ENCODE data around the gene SLC39A9. TPM values are rescaled to one million over a fixed set of nuclear protein-coding genes. Genes with fewer than 3 reads are reported as not detected.

SLC39A9 gene
- total RNA-seq, 1 donor from 2014 or later, result 51.6 TPM

- Mint-ChIP-seq H3K27ac (peak overlapping the region; percentile 23), H3K36me3 (ENCODE audit: low read depth) (peaks cover 5% of the 10 kb centered on the region), H3K27me3 (ENCODE audit: insufficient read depth) (peaks cover 2% of the 10 kb centered on the region), H3K4me1 (ENCODE audit: low read depth) (peaks cover 43% of the 10 kb centered on the region), H3K9me3 (no peaks in the 10 kb centered on the region), H3K4me3 (no peak overlapping the region)
- intact Hi-C loops (cut with micrococcal nuclease), result no loop called here
- DNase-seq (ENCODE audit: low spot score), result no peak
Observed at GRCh38 chr14:69358233-69358963, 40.1 kb upstream of the SLC39A9 start.

GRCh38 chr14:69358966-69359365, 39.5 kb upstream of the SLC39A9 start:
- intact Hi-C loops (cut with micrococcal nuclease), result no loop called here
- H3K9me3 Mint-ChIP-seq, result no peaks in the 10 kb centered on the region
- no peak overlapping the region for H3K4me3 Mint-ChIP-seq
- H3K27me3 Mint-ChIP-seq (ENCODE audit: insufficient read depth), result peaks cover 2% of the 10 kb centered on the region
- DNase-seq (ENCODE audit: low spot score), result no peak
- peaks cover 38% of the 10 kb centered on the region for H3K4me1 Mint-ChIP-seq (ENCODE audit: low read depth)
- H3K27ac Mint-ChIP-seq, result peak overlapping the region; percentile 14
- H3K36me3 Mint-ChIP-seq (ENCODE audit: low read depth), result peaks cover 2% of the 10 kb centered on the region

GRCh38 chr14:69360438-69361108, 37.9 kb upstream of the SLC39A9 start:
- DNase-seq (ENCODE audit: low spot score), result no peak
- intact Hi-C loops (cut with micrococcal nuclease), result no loop called here
- Mint-ChIP-seq H3K4me1 (ENCODE audit: low read depth) (peaks cover 22% of the 10 kb centered on the region), H3K27me3 (ENCODE audit: insufficient read depth) (peaks cover 2% of the 10 kb centered on the region), H3K27ac (no peak overlapping the region), H3K36me3 (ENCODE audit: low read depth) (peaks cover 2% of the 10 kb centered on the region), H3K4me3 (no peak overlapping the region), H3K9me3 (no peaks in the 10 kb centered on the region)

- peaks cover 15% of the 10 kb centered on the region for H3K4me1 Mint-ChIP-seq (ENCODE audit: low read depth)
- DNase-seq (ENCODE audit: low spot score), result no peak
- peaks cover 2% of the 10 kb centered on the region for H3K27me3 Mint-ChIP-seq (ENCODE audit: insufficient read depth)
- H3K9me3 Mint-ChIP-seq, result no peaks in the 10 kb centered on the region
- intact Hi-C loops (cut with micrococcal nuclease), result no loop called here
- no peak overlapping the region for H3K27ac Mint-ChIP-seq
- no peak overlapping the region for H3K4me3 Mint-ChIP-seq
- peaks cover 2% of the 10 kb centered on the region for H3K36me3 Mint-ChIP-seq (ENCODE audit: low read depth)
Observed at GRCh38 chr14:69363055-69363454, 35.4 kb upstream of the SLC39A9 start.

- no peak for DNase-seq (ENCODE audit: low spot score)
- no peaks in the 10 kb centered on the region for H3K9me3 Mint-ChIP-seq
- intact Hi-C loops (cut with micrococcal nuclease), result no loop called here
- peaks cover 1% of the 10 kb centered on the region for H3K27me3 Mint-ChIP-seq (ENCODE audit: insufficient read depth)
- H3K27ac Mint-ChIP-seq, result no peak overlapping the region
- no peak overlapping the region for H3K4me3 Mint-ChIP-seq
- H3K36me3 Mint-ChIP-seq (ENCODE audit: low read depth), result peaks cover under 1% of the 10 kb centered on the region
- H3K4me1 Mint-ChIP-seq (ENCODE audit: low read depth), result peaks cover 6% of the 10 kb centered on the region
Observed at GRCh38 chr14:69363964-69364363, 34.5 kb upstream of the SLC39A9 start.

- Mint-ChIP-seq H3K9me3 (no peaks in the 10 kb centered on the region), H3K36me3 (ENCODE audit: low read depth) (no peaks in the 10 kb centered on the region), H3K27ac (no peak overlapping the region), H3K27me3 (ENCODE audit: insufficient read depth) (no peaks in the 10 kb centered on the region), H3K4me1 (ENCODE audit: low read depth) (peaks cover 2% of the 10 kb centered on the region), H3K4me3 (no peak overlapping the region)
- DNase-seq (ENCODE audit: low spot score), result no peak
- intact Hi-C loops (cut with micrococcal nuclease), result no loop called here
Observed at GRCh38 chr14:69364378-69364777, 34.1 kb upstream of the SLC39A9 start.

GRCh38 chr14:69366069-69366468, 32.4 kb upstream of the SLC39A9 start:
- no peak overlapping the region for H3K27ac Mint-ChIP-seq
- no peaks in the 10 kb centered on the region for H3K36me3 Mint-ChIP-seq (ENCODE audit: low read depth)
- H3K4me1 Mint-ChIP-seq (ENCODE audit: low read depth), result no peaks in the 10 kb centered on the region
- H3K4me3 Mint-ChIP-seq, result no peak overlapping the region
- intact Hi-C loops (cut with micrococcal nuclease), result no loop called here
- H3K9me3 Mint-ChIP-seq, result no peaks in the 10 kb centered on the region
- DNase-seq (ENCODE audit: low spot score), result no peak
- no peaks in the 10 kb centered on the region for H3K27me3 Mint-ChIP-seq (ENCODE audit: insufficient read depth)

GRCh38 chr14:69366761-69367160, 31.7 kb upstream of the SLC39A9 start:
- no peak overlapping the region for H3K4me3 Mint-ChIP-seq
- no peaks in the 10 kb centered on the region for H3K9me3 Mint-ChIP-seq
- H3K4me1 Mint-ChIP-seq (ENCODE audit: low read depth), result no peaks in the 10 kb centered on the region
- intact Hi-C loops (cut with micrococcal nuclease), result no loop called here
- no peak overlapping the region for H3K27ac Mint-ChIP-seq
- H3K27me3 Mint-ChIP-seq (ENCODE audit: insufficient read depth), result no peaks in the 10 kb centered on the region
- no peak for DNase-seq (ENCODE audit: low spot score)
- H3K36me3 Mint-ChIP-seq (ENCODE audit: low read depth), result no peaks in the 10 kb centered on the region

GRCh38 chr14:69368381-69368780, 30.1 kb upstream of the SLC39A9 start:
- Mint-ChIP-seq H3K27ac (no peak overlapping the region), H3K4me1 (ENCODE audit: low read depth) (peaks cover 5% of the 10 kb centered on the region), H3K36me3 (ENCODE audit: low read depth) (peaks cover 3% of the 10 kb centered on the region), H3K9me3 (no peaks in the 10 kb centered on the region), H3K4me3 (no peak overlapping the region), H3K27me3 (ENCODE audit: insufficient read depth) (no peaks in the 10 kb centered on the region)
- intact Hi-C loops (cut with micrococcal nuclease), result no loop called here
- no peak for DNase-seq (ENCODE audit: low spot score)

GRCh38 chr14:69370061-69370460, 28.4 kb upstream of the SLC39A9 start:
- H3K4me3 Mint-ChIP-seq, result no peak overlapping the region
- no peaks in the 10 kb centered on the region for H3K9me3 Mint-ChIP-seq
- intact Hi-C loops (cut with micrococcal nuclease), result no loop called here
- no peaks in the 10 kb centered on the region for H3K27me3 Mint-ChIP-seq (ENCODE audit: insufficient read depth)
- no peak overlapping the region for H3K27ac Mint-ChIP-seq
- DNase-seq (ENCODE audit: low spot score), result no peak
- peaks cover 9% of the 10 kb centered on the region for H3K36me3 Mint-ChIP-seq (ENCODE audit: low read depth)
- H3K4me1 Mint-ChIP-seq (ENCODE audit: low read depth), result peaks cover 12% of the 10 kb centered on the region

GRCh38 chr14:69372146-69372545, 26.3 kb upstream of the SLC39A9 start:
- H3K36me3 Mint-ChIP-seq (ENCODE audit: low read depth), result peaks cover 27% of the 10 kb centered on the region
- peaks cover 12% of the 10 kb centered on the region for H3K4me1 Mint-ChIP-seq (ENCODE audit: low read depth)
- H3K9me3 Mint-ChIP-seq, result no peaks in the 10 kb centered on the region
- intact Hi-C loops (cut with micrococcal nuclease), result no loop called here
- peak overlapping the region; percentile 14 for H3K27ac Mint-ChIP-seq
- H3K27me3 Mint-ChIP-seq (ENCODE audit: insufficient read depth), result no peaks in the 10 kb centered on the region
- no peak for DNase-seq (ENCODE audit: low spot score)
- no peak overlapping the region for H3K4me3 Mint-ChIP-seq

GRCh38 chr14:69373104-69373503, 25.4 kb upstream of the SLC39A9 start:
- intact Hi-C loops (cut with micrococcal nuclease), result no loop called here
- Mint-ChIP-seq H3K27ac (peak overlapping the region; percentile 41), H3K4me3 (no peak overlapping the region), H3K27me3 (ENCODE audit: insufficient read depth) (no peaks in the 10 kb centered on the region), H3K9me3 (no peaks in the 10 kb centered on the region), H3K36me3 (ENCODE audit: low read depth) (peaks cover 30% of the 10 kb centered on the region), H3K4me1 (ENCODE audit: low read depth) (peaks cover 12% of the 10 kb centered on the region)
- no peak for DNase-seq (ENCODE audit: low spot score)

- no peak for DNase-seq (ENCODE audit: low spot score)
- no peaks in the 10 kb centered on the region for H3K9me3 Mint-ChIP-seq
- no peak overlapping the region for H3K4me3 Mint-ChIP-seq
- intact Hi-C loops (cut with micrococcal nuclease), result no loop called here
- H3K36me3 Mint-ChIP-seq (ENCODE audit: low read depth), result peaks cover 30% of the 10 kb centered on the region
- H3K27me3 Mint-ChIP-seq (ENCODE audit: insufficient read depth), result no peaks in the 10 kb centered on the region
- H3K4me1 Mint-ChIP-seq (ENCODE audit: low read depth), result peaks cover 12% of the 10 kb centered on the region
- peak overlapping the region; percentile 6 for H3K27ac Mint-ChIP-seq
Observed at GRCh38 chr14:69374235-69374634, 24.3 kb upstream of the SLC39A9 start.

Data from activated T-helper 1 cell treated with anti-CD3 and anti-CD28 coated beads, Interleukin-12 subunit alpha, Interleukin-12 subunit beta, Interleukin-2, Interleukin-4 antibody, amounts not matched to agents 30 ng/mL and 10 ng/mL and 1 ng/mL, durations not matched to agents 14 hours and 24 hours and 36 hours (primary cell).